ENCODE results near the gene POLR1D.

DNA sequence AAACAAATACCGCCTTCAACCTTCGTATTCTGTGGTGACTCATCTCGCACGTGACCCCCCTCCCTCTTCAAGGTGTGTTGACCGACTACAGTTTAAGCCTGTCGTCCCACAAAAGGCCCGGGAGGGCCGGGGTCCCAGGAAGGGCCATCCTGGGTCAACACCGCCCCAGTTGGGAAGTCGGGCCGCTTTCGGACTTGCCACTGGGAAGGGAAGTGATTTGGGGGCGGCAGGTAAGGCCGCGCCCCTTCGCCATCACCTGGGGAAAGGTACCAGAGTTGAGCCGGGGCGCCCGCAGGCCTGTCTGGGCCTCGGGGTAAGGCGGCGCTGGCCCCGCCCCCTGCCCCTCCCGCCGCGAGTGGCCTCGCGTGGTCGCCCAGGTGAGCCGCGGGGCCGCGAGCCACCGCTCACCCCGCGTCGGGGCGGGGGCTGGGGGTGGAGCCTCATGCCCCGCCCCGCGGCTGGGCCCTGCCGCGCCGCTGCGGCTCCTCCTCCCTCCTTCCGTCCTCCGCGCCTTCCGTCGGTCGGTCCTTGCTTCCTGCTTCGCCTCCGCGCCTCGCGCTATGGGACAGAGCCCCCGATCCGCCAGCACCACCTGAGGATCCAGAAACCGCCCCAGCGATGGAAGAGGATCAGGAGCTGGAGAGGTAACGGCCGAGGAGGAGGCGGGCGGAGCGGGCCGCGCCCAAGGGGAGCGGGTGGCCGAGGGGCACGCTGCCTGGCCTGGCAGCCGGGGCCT, at the start of gene POLR1D:
- TF ChIP-seq POLR2AphosphoS5 (IDR thresholded peaks at IDR 0.05) (peak; percentile 93 to 96 (median 94)), POLR2A (IDR thresholded peaks at IDR 0.05) (peak in 1 of 3 donors; percentile 14)
- TF ChIP-seq, protein P1, sequence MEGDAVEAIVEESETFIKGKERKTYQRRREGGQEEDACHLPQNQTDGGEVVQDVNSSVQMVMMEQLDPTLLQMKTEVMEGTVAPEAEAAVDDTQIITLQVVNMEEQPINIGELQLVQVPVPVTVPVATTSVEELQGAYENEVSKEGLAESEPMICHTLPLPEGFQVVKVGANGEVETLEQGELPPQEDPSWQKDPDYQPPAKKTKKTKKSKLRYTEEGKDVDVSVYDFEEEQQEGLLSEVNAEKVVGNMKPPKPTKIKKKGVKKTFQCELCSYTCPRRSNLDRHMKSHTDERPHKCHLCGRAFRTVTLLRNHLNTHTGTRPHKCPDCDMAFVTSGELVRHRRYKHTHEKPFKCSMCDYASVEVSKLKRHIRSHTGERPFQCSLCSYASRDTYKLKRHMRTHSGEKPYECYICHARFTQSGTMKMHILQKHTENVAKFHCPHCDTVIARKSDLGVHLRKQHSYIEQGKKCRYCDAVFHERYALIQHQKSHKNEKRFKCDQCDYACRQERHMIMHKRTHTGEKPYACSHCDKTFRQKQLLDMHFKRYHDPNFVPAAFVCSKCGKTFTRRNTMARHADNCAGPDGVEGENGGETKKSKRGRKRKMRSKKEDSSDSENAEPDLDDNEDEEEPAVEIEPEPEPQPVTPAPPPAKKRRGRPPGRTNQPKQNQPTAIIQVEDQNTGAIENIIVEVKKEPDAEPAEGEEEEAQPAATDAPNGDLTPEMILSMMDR (IDR thresholded peaks at IDR 0.05 in 8 of 11, conservative IDR thresholded peaks at IDR 0.05 in 3 of 11), result peak in 2 of 11 experiments; percentile 22 to 27

All from spleen (tissue), 7 donors.